T-helper 1 cell treated with Interleukin-12 subunit alpha and Interleukin-12 subunit beta and Interleukin-4 antibody, amounts not matched to agents 30 μg/mL and 1 μg/mL, for 36 hours (primary cell): ENCODE measurements around the gene GPSM1.

Source experiments
- H3K27ac Mint-ChIP-seq: one replicate; pipeline ENCODE4 v1.8.0; 2021; ENCODE audit warnings: mild to moderate bottlenecking, mixed read lengths
- H3K27me3 Mint-ChIP-seq: one replicate; pipeline ENCODE4 v1.8.0; 2021; ENCODE audit warnings: low read depth, mixed read lengths
- H3K36me3 Mint-ChIP-seq: one replicate; pipeline ENCODE4 v1.8.0; 2021; ENCODE audit warnings: low read depth, mixed read lengths
- H3K4me1 Mint-ChIP-seq: one replicate; pipeline ENCODE4 v1.8.0; 2021; ENCODE audit warnings: low read depth, mixed read lengths
- H3K4me3 Mint-ChIP-seq: one replicate; pipeline ENCODE4 v1.8.0; 2021; ENCODE audit warnings: mild to moderate bottlenecking, moderate library complexity, mixed read lengths
- H3K9me3 Mint-ChIP-seq: one replicate; pipeline ENCODE4 v1.8.0; 2021; ENCODE audit warnings: mixed read lengths

Gene GPSM1, protein sequence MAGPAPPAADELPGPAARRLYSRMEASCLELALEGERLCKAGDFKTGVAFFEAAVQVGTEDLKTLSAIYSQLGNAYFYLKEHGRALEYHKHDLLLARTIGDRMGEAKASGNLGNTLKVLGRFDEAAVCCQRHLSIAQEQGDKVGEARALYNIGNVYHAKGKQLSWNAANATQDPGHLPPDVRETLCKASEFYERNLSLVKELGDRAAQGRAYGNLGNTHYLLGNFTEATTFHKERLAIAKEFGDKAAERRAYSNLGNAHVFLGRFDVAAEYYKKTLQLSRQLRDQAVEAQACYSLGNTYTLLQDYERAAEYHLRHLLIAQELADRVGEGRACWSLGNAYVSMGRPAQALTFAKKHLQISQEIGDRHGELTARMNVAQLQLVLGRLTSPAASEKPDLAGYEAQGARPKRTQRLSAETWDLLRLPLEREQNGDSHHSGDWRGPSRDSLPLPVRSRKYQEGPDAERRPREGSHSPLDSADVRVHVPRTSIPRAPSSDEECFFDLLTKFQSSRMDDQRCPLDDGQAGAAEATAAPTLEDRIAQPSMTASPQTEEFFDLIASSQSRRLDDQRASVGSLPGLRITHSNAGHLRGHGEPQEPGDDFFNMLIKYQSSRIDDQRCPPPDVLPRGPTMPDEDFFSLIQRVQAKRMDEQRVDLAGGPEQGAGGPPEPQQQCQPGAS

DNA sequence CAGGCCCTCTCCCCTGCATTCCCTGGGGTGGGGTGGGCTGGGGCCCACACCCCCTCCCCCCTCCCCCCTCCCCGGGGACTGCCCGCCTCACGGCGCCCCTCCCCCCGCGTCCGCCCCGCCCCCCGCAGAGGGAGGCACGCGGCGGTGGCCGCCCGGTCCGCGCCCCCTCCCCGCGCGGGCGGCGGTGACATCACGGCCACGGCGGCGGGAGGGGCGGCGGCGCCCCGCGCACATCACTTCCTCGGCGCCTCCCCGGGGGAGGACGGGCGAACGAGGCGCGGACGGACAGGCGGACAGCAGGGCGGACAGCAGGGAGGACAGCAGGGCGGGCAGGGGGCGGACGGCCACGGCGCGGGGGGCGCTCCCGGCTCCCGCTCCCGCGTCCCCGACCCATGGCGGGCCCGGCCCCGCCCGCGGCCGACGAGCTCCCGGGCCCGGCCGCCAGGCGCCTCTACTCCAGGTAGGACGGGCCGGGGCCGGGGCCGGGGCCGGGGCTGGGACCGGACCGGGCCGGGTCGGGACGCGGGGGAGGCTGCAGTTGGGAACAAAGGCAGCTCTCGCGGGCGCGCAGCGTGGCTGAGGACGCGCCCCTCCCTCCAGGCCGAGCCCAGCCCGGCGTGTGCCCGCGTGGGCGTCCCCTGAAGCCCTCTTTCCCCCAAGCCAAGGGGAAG lies at the start of gene GPSM1:
TSS of gene GPSM1 (plus strand) at position 236 of the 671 bp plus-strand sequence. CDS start at position 393, 157 bp downstream.
- H3K9me3 Mint-ChIP-seq: no peaks in the 10 kb centered on the region

DNA sequence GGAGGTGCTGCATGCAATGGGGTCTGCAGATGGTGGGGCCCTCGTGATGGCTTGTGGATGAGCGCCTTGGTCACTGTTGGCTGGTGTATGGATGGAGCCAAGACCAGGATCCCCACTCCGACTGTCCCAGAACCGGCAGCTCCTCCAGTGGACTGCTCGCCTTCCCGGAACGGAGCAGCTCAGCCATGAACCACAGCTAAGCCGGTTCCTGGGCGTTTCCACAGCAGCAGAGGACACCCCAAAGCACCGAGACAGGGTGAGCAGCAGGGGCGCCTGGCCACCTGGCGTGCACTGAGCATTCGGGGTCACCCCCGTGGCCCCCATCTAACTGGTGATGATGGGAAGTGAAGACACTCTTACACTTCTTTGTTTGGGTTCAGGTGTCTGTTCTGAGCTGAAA lies 49.6 kb upstream of the GPSM1 start:
- Mint-ChIP-seq H3K4me3 (no peak overlapping the region), H3K4me1 (no peaks in the 10 kb centered on the region), H3K27ac (no peak overlapping the region), H3K9me3 (no peaks in the 10 kb centered on the region), H3K27me3 (no peaks in the 10 kb centered on the region), H3K36me3 (no peaks in the 10 kb centered on the region)

More for the DNA sequence above, at the start of gene GPSM1:
- no peaks in the 10 kb centered on the region for H3K36me3 Mint-ChIP-seq
- H3K4me3 Mint-ChIP-seq: peak within 1 kb of the TSS; percentile 64
- H3K27ac Mint-ChIP-seq: no peak within 1 kb of the TSS
- H3K4me1 Mint-ChIP-seq: no peaks in the 10 kb centered on the region
- no peaks in the 10 kb centered on the region for H3K27me3 Mint-ChIP-seq

- Mint-ChIP-seq H3K27ac (no peak overlapping the region), H3K36me3 (no peaks in the 10 kb centered on the region), H3K4me3 (no peak overlapping the region), H3K9me3 (no peaks in the 10 kb centered on the region), H3K4me1 (no peaks in the 10 kb centered on the region), H3K27me3 (no peaks in the 10 kb centered on the region)
Measured at GRCh38 chr9:136278221-136278620, 49.1 kb upstream of the GPSM1 start.

GRCh38 chr9:136278894-136279293 lies 48.4 kb upstream of the GPSM1 start:
- Mint-ChIP-seq H3K27ac (no peak overlapping the region), H3K36me3 (no peaks in the 10 kb centered on the region), H3K4me1 (peaks cover 2% of the 10 kb centered on the region), H3K4me3 (no peak overlapping the region), H3K27me3 (no peaks in the 10 kb centered on the region), H3K9me3 (no peaks in the 10 kb centered on the region)

DNA sequence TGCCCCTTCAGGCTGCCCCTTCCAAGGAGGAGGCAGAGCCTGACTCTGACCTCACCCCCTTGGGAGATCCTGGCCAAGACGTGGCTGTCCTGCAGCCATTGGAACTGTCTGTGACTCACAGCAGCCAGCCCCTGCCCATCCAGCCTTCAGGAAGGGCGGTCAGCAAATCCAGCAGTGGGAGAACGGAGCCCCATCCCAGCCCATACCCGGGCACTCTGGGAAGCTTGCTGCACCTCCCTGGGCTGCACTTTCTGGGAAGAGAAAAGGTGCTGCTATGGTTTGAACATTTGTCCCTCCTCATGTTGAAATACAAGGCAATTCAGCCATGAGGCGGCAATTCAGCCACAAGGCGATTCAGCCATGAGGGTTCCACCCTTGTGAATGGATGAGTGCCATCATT lies 47.9 kb upstream of the GPSM1 start:
- H3K27ac Mint-ChIP-seq: no peak overlapping the region
- H3K4me3 Mint-ChIP-seq: no peak overlapping the region
- peaks cover 2% of the 10 kb centered on the region for H3K4me1 Mint-ChIP-seq
- no peaks in the 10 kb centered on the region for H3K36me3 Mint-ChIP-seq
- H3K27me3 Mint-ChIP-seq: no peaks in the 10 kb centered on the region
- no peaks in the 10 kb centered on the region for H3K9me3 Mint-ChIP-seq

DNA sequence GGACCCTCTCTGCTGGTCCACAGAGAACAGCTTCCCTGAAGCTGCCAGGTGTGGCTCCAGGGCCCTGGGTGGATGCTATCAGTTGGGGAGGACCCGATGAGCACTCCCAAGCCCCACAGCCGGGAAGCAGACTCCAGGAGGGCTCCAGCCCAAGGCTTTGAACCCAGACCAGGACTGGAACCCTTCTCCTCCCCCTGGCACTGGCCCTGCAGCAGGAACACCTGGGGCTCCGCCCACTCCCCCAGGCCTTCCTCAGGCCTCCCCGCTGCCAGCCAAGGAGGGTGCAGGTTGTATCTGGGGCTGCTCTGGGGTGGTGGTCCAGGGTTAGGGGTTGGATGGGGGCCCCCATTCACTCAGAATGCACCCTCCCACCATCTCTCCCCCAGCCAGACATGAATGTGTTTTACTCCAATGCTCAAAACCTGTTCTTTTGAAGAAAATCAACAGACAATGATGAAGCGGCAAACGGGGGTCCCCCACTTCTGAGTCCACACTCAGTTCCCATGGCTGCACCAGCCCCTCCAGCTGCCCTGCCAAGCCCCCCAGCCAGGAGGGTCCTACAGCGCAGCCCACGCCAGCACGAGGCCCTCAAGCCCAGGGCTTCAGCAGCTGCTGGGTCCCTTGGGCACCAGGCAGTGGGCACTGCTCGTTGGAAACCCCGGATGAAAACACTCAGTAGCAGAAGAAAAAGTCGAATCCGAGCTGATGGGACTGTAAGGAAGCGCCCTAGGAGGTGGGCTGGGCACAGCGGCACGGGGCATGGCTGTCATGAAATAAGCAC lies 46.6 kb upstream of the GPSM1 start:
- Mint-ChIP-seq H3K27me3 (no peaks in the 10 kb centered on the region), H3K27ac (no peak overlapping the region), H3K36me3 (no peaks in the 10 kb centered on the region), H3K4me3 (no peak overlapping the region), H3K4me1 (peaks cover 2% of the 10 kb centered on the region), H3K9me3 (no peaks in the 10 kb centered on the region)

DNA sequence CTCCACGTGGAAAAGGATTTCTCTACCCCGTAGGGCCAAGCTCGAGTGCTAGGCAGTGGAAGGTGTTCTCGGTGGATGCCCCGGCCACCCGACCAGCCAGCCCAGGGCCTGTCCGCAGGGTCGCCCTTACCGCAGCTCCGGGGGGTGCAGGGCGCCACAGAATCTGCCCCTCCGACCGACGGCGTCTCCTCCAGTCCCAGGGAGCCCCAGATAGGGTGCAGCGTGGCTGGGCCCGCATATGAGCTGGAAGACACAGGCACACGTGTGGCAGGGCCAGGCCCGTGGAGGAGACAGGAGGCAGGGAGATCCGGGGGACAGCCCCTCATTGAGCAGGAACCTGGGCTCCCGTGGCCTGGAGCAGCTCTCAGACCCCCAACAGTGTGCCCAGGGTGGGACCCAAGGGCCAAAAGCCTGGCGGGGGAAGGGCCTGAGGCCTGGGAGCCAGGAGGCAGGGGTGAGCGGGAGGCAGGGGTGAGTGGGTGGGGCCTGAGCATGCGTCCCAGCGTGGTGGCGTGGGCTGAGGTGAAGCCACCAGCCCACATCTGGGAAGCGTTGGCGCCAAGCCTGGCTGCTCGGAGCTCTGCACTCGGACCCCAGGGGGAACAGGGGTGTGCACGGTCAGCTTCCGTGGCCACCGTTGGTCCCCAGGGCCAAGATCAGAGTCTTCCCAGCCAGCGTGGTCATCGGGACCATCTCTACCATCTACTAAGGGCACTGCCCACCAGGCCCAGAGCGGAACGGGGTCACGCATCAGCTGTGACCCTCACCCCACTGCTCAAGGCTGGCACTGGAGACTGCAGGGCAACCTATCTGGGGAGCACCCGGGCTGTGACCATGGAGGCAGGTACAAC lies 45.7 kb upstream of the GPSM1 start:
- peaks cover 2% of the 10 kb centered on the region for H3K4me1 Mint-ChIP-seq
- H3K9me3 Mint-ChIP-seq: no peaks in the 10 kb centered on the region
- H3K27ac Mint-ChIP-seq: no peak overlapping the region
- H3K27me3 Mint-ChIP-seq: no peaks in the 10 kb centered on the region
- no peak overlapping the region for H3K4me3 Mint-ChIP-seq
- H3K36me3 Mint-ChIP-seq: no peaks in the 10 kb centered on the region

GRCh38 chr9:136282272-136282861 lies 45.0 kb upstream of the GPSM1 start:
- no peak overlapping the region for H3K27ac Mint-ChIP-seq
- H3K4me3 Mint-ChIP-seq: no peak overlapping the region
- peaks cover 2% of the 10 kb centered on the region for H3K4me1 Mint-ChIP-seq
- H3K27me3 Mint-ChIP-seq: no peaks in the 10 kb centered on the region
- no peaks in the 10 kb centered on the region for H3K9me3 Mint-ChIP-seq
- H3K36me3 Mint-ChIP-seq: no peaks in the 10 kb centered on the region

DNA sequence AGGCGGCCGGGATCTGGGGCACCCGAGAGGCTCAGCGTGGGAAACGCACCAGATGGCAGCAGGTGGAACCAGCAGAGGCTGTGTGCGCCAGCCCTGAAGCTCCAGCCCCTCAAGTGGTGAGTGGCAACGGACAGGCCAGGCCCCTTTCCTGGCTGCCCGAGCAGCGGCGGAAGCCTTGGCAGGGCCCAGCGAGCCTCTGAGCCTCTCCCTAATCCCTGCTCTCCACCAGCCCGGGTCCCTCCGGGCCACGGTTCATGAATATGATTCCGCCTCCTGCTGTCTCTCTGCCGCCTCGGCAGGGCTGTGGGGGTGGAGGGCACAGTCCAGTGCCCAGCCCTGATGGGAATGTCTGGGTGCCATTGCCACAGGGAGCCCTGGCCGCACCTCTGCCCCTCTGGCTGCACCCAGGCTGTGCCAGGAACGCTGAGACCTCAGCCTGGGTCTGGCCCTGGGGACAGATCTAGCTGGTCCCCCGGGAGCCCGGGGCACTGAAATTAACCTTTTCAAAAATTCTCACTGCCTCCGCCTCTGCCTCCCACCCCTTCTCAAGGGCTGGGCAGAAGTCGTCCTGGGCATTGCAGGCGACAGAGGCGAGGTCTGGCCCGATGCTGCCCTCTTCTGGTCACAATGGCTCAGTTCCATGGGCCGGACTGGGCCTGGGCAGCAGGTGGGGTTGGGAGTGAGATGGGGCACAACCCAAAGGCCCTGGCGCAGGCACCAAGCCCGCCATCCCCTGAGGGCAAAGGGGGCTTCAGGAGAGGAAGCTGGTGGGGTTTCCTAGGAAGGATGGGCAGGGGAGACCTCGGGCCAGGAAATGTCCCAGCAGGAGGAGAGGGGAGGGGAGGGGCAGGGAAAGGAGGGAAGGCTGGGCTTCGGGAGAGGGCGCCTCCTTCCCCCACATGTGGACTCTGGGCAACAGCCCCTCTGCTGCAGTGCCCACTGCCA lies 43.8 kb upstream of the GPSM1 start:
- Mint-ChIP-seq H3K4me3 (no peak overlapping the region), H3K9me3 (no peaks in the 10 kb centered on the region), H3K27ac (no peak overlapping the region), H3K36me3 (no peaks in the 10 kb centered on the region), H3K4me1 (peaks cover 2% of the 10 kb centered on the region), H3K27me3 (no peaks in the 10 kb centered on the region)

- no peaks in the 10 kb centered on the region for H3K27me3 Mint-ChIP-seq
- H3K4me1 Mint-ChIP-seq: peaks cover 2% of the 10 kb centered on the region
- no peaks in the 10 kb centered on the region for H3K36me3 Mint-ChIP-seq
- H3K9me3 Mint-ChIP-seq: no peaks in the 10 kb centered on the region
- no peak overlapping the region for H3K4me3 Mint-ChIP-seq
- H3K27ac Mint-ChIP-seq: no peak overlapping the region
Measured at GRCh38 chr9:136284311-136284710, 43.0 kb upstream of the GPSM1 start.

- Mint-ChIP-seq H3K4me3 (no peak overlapping the region), H3K9me3 (no peaks in the 10 kb centered on the region), H3K4me1 (peaks cover 2% of the 10 kb centered on the region), H3K36me3 (no peaks in the 10 kb centered on the region), H3K27me3 (no peaks in the 10 kb centered on the region), H3K27ac (no peak overlapping the region)
Measured at GRCh38 chr9:136284951-136285350, 42.4 kb upstream of the GPSM1 start.

DNA sequence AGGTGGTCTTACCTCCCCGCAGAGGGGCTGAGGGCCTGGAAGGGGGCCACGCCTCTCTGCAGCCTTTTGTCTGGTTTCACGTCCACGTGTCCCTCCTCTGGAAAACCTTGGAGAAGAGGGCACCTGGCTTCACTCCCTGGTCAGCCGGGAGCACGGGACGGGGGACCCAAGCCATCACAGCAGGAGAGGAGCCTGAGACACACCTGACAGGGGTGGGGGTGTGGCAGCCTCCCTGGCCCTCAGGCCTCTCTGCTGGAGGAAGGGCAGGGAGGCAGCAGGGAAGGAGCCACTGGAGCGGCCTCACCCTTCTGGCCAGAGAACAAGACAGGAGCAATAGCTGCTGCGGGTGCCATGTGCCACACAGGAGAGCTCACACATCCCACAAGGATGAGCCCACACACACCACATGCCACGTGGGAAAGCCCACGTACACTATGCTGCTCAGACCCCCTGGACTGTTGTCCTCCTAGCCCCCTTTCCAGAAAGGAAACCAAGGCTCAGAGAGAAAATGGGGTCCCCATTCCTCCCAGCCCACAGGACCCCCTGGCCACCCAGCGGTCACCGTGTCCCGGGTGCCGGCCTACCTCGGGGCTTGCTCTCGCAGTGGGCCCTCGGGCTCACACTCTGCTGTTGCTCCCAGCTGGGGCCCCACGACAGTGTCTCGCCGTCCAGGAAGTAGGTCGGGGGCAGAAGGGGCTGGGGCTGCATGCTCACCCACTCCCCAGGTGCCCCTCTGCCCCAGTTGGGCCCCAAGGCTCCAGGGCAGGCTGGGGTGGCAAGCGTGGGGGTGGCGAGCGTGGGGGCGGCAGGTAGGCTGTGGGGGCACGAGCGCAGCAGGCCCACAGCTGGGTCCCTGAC lies 41.6 kb upstream of the GPSM1 start:
- Mint-ChIP-seq H3K4me3 (no peak overlapping the region), H3K27ac (no peak overlapping the region), H3K4me1 (peaks cover 2% of the 10 kb centered on the region), H3K27me3 (no peaks in the 10 kb centered on the region), H3K36me3 (no peaks in the 10 kb centered on the region), H3K9me3 (no peaks in the 10 kb centered on the region)
